Uterus (tissue), 4 donors: ENCODE measurements around the gene RHEB. TPM values are rescaled to one million over a fixed set of nuclear protein-coding genes. Genes with fewer than 3 reads are reported as not detected.
A peak's percentile ranks its signal among the peaks of the same experiment; 100 is the strongest.

ENCODE experiments used
- DNase-seq, 2 donors: peaks; one replicate each; pipeline ENCODE4 v3.0.0-alpha.2; 2019 to 2020
- H3K27ac ChIP-seq, 2 donors: fragments of 200-600 bp; sonication (generic); 1 replicate in 1 of 2; 2 replicates in 1 of 2; pipeline ENCODE4 v1.5.1; 2016 to 2018
- H3K27me3 ChIP-seq, 2 donors: fragments of 200-600 bp; sonication (generic); one replicate each; pipeline ENCODE4 v1.5.1; 2018 to 2019; ENCODE audit warnings: control low read depth in 1 of 2
- H3K36me3 ChIP-seq, 2 donors: fragments of 200-600 bp; sonication (generic); one replicate each; pipeline ENCODE4 v1.5.1; 2019; ENCODE audit warnings: control low read depth in 1 of 2
- H3K4me1 ChIP-seq, 2 donors: fragments of 200-600 bp; sonication (generic); one replicate each; pipeline ENCODE4 v1.5.1; 2018 to 2019; ENCODE audit warnings: control low read depth in 1 of 2
- H3K4me3 ChIP-seq, 2 donors: fragments of 200-600 bp; sonication (generic); 1 replicate in 1 of 2; 2 replicates in 1 of 2; pipeline ENCODE4 v1.5.1; 2018 to 2019; ENCODE audit warnings: mild to moderate bottlenecking in 1 of 2
- H3K9me3 ChIP-seq, 2 donors: fragments of 200-600 bp; sonication (generic); one replicate each; pipeline ENCODE4 v1.5.1; 2019; ENCODE audit warnings: control low read depth in 1 of 2
- POLR2A ChIP-seq, 2 donors: fragments of 450-650 bp; IDR thresholded peaks; one replicate each; pipeline ENCODE4 v1.6.1; 2016; ENCODE audit warnings: antibody characterized with exemption in 2 of 2, mild to moderate bottlenecking in 1 of 2, moderate library complexity in 1 of 2
- intact Hi-C: fragments of 100-400 bp; cut with DNase I; formaldehyde crosslinking; loops from one replicate; pipeline ENCODE4 v1.15.1; 2023; ENCODE audit warnings: low total_unique reads
- total RNA-seq, 4 donors: library from RNA; depleted of rRNA in 3 of 4; stranded (reverse); fragments of >200 nt in 3 of 4; gene quantifications; one replicate each; pipeline versions ENCODE4 v1.1.0 to v1.2.4, GENCODE V29; 2014 to 2023
- TF ChIP-seq, protein P1 (sequence below), 4 experiments: fragments of 200-600 bp in 2 of 4; fragments of 450-650 bp in 2 of 4; sonication (generic) in 2 of 4; IDR thresholded peaks; one replicate each; pipeline ENCODE4 v1.5.1; 2016 to 2019; ENCODE audit warnings: antibody characterized with exemption in 4 of 4, mild to moderate bottlenecking in 2 of 4, moderate library complexity in 1 of 4
- donor health status: DM: yes; HTN: yes; CAD: no.

RHEB gene
- total RNA-seq, 4 donors from 2014 or later: 69.2 to 135 (median 102) TPM

GRCh38 chr7:151447901-151448260 lies 71.8 kb downstream of the RHEB start:
- TF ChIP-seq, protein P1, sequence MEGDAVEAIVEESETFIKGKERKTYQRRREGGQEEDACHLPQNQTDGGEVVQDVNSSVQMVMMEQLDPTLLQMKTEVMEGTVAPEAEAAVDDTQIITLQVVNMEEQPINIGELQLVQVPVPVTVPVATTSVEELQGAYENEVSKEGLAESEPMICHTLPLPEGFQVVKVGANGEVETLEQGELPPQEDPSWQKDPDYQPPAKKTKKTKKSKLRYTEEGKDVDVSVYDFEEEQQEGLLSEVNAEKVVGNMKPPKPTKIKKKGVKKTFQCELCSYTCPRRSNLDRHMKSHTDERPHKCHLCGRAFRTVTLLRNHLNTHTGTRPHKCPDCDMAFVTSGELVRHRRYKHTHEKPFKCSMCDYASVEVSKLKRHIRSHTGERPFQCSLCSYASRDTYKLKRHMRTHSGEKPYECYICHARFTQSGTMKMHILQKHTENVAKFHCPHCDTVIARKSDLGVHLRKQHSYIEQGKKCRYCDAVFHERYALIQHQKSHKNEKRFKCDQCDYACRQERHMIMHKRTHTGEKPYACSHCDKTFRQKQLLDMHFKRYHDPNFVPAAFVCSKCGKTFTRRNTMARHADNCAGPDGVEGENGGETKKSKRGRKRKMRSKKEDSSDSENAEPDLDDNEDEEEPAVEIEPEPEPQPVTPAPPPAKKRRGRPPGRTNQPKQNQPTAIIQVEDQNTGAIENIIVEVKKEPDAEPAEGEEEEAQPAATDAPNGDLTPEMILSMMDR (IDR thresholded peaks at IDR 0.05): no peak
- TF ChIP-seq POLR2A (IDR thresholded peaks at IDR 0.05): no peak
- intact Hi-C loops: loop anchor here (5.0 kb wide), 1 partner anchor 81 kb away; no protein-coding TSS in a partner anchor
- Histone ChIP-seq H3K4me1 (no peaks in the 10 kb centered on the region), H3K9me3 (no peaks in the 10 kb centered on the region), H3K27me3 (no peaks in the 10 kb centered on the region), H3K36me3 (no peaks in the 10 kb centered on the region), H3K4me3 (peak overlapping the region in 1 of 2 donors; percentile 45), H3K27ac (peak overlapping the region; percentile 33 to 57)
- no peak for DNase-seq

DNA sequence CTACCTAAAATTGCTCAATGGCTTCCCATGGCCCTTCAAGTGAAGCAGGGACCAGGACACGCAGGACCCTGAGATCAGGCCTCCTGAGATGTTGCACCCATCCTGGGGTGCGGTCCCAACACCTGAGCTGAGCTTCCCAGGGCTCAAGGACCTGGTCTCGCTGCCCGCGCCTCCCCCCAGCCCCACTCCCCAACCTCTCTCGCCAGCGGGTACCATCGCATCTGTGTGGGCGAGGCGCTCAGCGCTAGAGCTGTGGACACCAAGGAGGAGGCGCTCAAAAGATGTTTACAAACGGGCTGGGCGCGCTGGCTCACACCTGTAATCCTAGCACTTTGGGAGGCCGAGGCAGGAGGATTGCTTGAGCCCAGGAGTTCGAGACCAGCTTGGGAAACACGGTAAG lies 72.4 kb downstream of the RHEB start:
- intact Hi-C loops: loop anchor here (5.0 kb wide), 1 partner anchor 80 kb away; no protein-coding TSS in a partner anchor
- H3K27me3 ChIP-seq: no peaks in the 10 kb centered on the region
- no peaks in the 10 kb centered on the region for H3K9me3 ChIP-seq
- no peak overlapping the region for H3K27ac ChIP-seq
- no peaks in the 10 kb centered on the region for H3K36me3 ChIP-seq
- DNase-seq: peak; percentile 18 to 19
- H3K4me1 ChIP-seq: no peaks in the 10 kb centered on the region
- TF ChIP-seq, protein P1 (IDR thresholded peaks at IDR 0.05): no peak
- no peak for TF ChIP-seq POLR2A (IDR thresholded peaks at IDR 0.05)
- H3K4me3 ChIP-seq: no peak overlapping the region

DNA sequence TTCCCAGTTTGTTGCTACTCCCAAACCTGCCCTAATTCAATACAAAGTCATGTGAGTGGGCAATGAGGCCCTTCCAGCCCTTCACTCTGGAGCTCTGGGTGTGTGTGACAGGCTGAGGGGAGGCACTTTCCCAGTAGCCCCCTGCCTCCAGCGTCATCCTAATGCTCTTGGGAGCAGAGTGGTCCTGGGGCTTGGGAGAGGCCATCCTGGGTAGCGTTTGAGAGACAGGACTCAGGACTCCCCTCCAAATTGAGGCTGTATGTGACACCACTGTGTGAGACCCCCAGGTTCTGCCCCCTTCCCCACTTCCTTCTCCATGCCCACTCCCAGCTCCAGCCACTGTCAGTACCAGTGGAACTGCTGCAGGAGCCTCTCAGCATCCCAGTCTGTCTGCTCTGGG lies 73.3 kb downstream of the RHEB start:
- intact Hi-C loops: loop anchor here (5.0 kb wide), 1 partner anchor 79 kb away; no protein-coding TSS in a partner anchor
- Histone ChIP-seq H3K4me3 (no peak overlapping the region), H3K4me1 (peaks cover 0 to 5% of the 10 kb centered on the region in 2 donors), H3K27ac (no peak overlapping the region), H3K9me3 (no peaks in the 10 kb centered on the region), H3K27me3 (no peaks in the 10 kb centered on the region), H3K36me3 (no peaks in the 10 kb centered on the region)
- DNase-seq: peak in 1 of 2 donors; percentile 11
- no peak for TF ChIP-seq POLR2A (IDR thresholded peaks at IDR 0.05)
- TF ChIP-seq, protein P1 (IDR thresholded peaks at IDR 0.05): no peak

DNA sequence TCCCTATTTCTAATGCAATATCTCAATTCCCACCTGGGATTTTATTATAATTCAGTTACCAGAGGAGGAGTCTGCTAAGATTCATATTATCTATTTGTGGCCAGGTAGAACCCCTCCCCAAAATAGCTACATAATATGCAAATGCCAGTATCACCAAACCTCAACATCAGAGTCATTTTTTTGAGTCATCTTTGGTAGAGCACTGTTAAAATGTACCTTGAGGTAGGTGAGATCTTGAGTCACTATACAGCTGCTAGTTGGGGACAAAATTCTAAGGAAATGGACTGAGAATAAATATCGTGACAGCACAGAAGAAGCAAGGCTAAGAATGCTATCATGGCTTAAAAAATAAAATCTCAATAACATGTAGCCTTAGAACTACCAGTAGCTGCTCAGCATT lies 75.1 kb downstream of the RHEB start:
- Histone ChIP-seq H3K36me3 (no peaks in the 10 kb centered on the region), H3K27ac (no peak overlapping the region), H3K9me3 (no peaks in the 10 kb centered on the region), H3K27me3 (no peaks in the 10 kb centered on the region), H3K4me1 (peaks cover 11 to 16% of the 10 kb centered on the region in 2 donors), H3K4me3 (no peak overlapping the region)
- no peak for DNase-seq
- intact Hi-C loops: loop anchor here (5.0 kb wide), 1 partner anchor 77 kb away; no protein-coding TSS in a partner anchor
- TF ChIP-seq, protein P1 (IDR thresholded peaks at IDR 0.05): no peak
- TF ChIP-seq POLR2A (IDR thresholded peaks at IDR 0.05): no peak

DNA sequence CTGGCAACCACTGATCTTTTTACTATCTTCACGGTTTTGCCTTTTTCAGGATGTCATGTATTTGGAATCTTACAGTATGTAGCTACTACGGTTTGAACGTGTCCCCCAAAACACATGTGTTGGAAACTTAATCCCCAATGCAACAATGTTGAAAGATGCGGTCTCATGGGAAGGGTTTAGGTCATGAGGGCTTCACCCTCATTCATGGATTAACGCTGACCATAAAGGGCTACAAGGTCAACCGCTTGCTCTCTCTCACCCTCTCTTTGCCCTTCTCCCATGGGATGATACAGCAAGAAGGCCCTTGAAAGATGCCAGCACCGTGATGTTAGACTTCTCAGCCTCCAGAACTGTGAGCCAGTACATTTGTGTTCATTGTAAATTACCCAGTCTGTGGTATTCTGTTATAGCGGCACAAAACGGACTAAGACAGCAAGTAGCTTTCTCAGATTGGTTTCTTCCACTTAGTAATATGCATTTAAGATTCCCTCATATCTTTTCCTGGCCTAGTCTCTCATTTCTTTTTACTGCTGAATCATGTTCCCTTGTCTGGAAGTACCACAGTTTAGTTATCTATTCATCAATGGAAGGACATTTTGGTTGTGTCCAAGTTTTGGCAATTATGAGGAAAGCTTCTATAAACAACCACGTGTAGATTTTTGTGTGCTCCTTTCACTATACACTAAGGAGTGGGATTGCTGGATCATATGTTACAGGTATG lies 76.8 kb downstream of the RHEB start:
- Histone ChIP-seq H3K36me3 (no peaks in the 10 kb centered on the region), H3K27me3 (no peaks in the 10 kb centered on the region), H3K4me1 (peaks cover 11 to 18% of the 10 kb centered on the region in 2 donors), H3K4me3 (no peak overlapping the region), H3K27ac (peak overlapping the region; percentile 91), H3K9me3 (no peaks in the 10 kb centered on the region)
- no peak for TF ChIP-seq POLR2A (IDR thresholded peaks at IDR 0.05)
- TF ChIP-seq, protein P1 (IDR thresholded peaks at IDR 0.05): no peak
- intact Hi-C loops: no loop called here
- DNase-seq: peak; percentile 17 to 25
